Measurements from ENCODE around the gene TAOK3.
A peak's percentile ranks its signal among the peaks of the same experiment; 100 is the strongest.

TAOK3 gene

DNA sequence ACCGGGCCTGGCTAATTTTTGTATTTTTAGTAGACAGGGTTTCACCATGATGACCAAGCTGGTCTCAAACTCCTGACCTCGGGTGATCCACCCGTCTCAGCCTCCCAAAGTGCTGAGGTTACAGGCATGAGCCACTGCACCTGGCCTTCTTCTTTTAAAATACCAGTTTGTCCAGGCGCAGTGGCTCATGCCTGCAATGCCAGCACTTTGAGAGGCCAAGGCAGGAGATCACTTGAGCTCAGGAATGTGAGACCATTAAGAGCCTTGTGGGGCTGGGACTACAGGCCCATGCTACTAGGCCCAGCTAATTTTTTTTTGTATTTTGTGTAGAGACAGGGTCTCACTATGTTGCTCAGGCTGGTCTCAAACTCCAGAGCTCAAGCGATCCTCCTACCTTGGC lies 244.8 kb downstream of the TAOK3 start:
- no peak for DNase-seq

DNA sequence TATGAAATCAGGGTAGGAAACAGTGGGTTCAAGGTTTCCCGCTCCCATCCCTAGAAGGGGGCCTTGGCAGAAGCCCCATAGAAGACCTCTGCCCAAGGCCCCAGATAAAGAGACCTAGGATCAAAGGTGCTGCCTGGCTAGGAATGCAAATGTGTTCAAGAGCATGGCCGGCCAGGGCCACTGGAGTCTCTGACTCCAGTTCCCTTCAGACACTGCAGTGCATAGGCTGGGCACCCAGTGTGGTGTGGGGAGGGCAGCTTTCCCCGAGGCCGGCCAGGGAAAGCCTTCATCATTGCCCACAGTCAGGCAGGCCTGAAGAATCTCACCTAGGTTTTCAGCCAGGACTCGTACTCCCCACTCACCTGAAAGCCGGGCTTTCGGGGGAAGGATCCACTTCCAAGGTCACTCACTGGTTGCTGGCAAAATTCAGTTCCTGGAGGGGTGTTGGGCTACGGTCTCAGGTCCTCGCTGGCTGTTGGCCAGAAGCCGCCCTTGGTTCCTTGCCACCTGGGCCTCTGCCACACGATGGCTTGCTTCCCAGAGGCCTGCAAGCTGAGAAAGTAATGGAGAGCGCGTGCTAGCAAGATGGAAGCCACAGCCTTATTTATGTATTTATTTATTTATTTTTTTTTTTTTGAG lies 246.5 kb downstream of the TAOK3 start:
- DNase-seq: no peak

DNA sequence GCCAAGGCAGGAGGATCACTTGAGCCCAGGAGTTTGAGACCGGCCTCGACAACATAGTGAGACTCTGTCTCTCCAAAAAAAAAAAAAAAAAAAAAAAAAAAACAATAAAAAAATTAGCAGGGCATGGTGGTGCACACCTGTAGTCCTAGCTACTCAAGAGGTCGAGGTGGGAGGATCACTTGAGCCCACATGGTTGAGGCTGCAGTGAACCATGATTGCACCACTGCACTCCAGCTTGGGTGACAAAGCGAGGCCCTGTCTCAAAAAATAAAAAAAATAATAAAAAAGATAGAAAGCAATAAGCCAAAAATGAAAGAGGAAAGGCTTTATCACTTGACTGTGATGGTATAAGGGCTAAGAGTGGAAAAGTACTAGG lies 247.0 kb downstream of the TAOK3 start:
- DNase-seq: no peak

GRCh38 chr12:118124333-118124874 lies 248.3 kb downstream of the TAOK3 start:
- no peak for DNase-seq

DNA sequence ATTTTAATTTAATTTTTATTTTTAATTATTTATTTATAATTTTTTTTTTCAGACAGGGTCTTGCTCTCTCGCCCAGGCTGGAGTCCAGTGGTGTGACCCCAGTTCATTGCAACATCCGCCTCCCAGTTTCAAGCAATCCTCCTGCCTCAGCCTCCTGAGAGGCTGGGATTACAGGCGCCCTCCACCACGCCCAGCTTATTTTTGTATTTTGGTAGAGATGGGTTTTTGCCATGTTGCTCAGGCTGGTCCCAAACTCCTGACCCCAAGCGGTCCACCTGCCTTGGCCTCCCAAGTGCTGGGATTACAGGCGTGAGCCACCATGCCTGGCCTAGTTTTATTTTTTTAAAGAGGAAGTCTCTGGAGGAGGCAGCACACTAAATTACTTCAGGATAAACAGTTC lies 250.4 kb downstream of the TAOK3 start:
- DNase-seq: no peak

GRCh38 chr12:118120579-118121363 lies 251.9 kb downstream of the TAOK3 start:
- peak; percentile 63 for DNase-seq

- no peak for DNase-seq
These were observed 253.2 kb downstream of the TAOK3 start for GRCh38 chr12:118119449-118119879.

GRCh38 chr12:118109088-118109487 lies 263.6 kb downstream of the TAOK3 start:
- no peak for DNase-seq

DNA sequence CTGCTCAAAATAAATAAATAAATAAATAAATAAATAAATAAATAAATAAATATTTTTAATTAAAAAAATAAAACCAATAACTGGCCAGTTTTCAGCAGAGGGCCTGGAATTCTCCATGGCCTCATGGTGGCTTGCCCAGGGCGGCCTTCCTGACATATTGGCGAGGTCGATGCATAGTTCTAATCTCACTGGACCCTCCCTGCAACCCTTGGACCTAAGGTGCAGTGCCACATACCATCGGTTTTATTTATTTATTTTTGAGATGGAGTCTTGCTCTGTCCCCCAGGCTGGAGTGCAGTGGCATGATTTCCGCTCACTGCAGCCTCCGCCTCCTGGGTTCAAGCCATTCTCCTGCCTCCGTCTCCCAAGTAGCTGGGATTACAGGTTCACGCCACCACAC lies 265.0 kb downstream of the TAOK3 start:
- DNase-seq: no peak

- no peak for DNase-seq
These were observed 265.7 kb downstream of the TAOK3 start for GRCh38 chr12:118107011-118107410.

DNA sequence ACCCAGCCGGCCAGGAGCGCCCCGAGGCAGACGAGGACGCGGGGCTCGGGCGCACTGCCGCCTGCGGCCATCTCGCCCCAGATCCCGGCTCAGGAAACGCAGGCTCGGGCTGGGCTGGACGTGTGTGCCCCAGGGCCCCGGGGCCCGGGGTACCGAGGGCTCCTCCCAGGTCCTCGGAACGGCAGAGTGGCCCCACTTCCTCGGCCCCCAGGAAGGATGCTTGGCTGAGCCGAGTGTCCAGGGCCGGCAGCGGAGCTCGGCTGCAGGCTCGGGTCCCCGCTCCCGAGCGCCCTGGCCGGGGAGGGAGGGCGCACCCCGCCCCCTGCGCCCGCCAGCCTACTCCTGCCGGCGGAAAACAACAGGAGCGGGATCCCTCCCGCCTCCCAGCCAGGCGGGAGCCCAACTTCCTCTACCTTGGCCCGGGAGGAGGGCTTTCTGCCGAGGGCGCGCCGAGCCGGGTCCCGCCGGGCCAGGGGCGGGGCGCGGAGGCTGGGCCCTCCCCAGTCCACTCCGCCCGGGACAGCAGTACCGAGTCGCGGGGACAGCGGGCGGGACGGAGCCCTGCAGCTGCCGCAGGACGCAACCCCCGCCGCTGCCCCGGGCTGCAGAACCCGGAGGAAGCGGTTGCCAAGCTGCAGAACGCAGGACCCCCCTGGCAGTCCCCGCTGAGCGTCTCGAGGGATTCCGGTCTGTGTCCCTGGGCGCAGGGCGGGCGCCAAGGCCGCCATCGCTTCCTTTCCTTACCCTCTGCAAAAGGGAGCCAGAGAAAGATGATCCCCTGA lies 268.9 kb downstream of the TAOK3 start, which contains the start of gene VSIG10:
Gene VSIG10, minus strand, starts transcription at position 411 of the 782 bp plus-strand sequence. Its CDS starts 340 bp downstream, at position 71.
- DNase-seq: peak; percentile 50

DNA sequence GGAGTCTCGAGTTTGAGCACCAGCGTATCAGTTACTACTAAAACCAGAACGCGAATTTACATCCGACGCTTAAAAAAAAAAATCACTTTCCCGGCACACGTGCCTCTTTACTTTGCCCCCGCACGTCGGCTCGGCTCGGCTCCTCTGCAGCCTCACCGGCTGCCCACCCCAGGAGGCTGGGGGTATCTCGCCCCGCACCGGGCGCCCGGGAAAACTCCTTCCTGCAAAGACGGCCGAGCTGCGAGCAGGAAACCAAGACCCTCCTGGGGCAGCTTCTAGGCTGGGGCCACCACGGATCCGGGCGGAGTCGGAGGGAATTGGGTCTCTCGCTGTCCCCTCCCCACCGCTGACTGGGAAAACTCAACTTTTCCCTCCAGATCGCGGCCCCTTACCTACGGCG lies 269.5 kb downstream of the TAOK3 start:
- DNase-seq: no peak

DNA sequence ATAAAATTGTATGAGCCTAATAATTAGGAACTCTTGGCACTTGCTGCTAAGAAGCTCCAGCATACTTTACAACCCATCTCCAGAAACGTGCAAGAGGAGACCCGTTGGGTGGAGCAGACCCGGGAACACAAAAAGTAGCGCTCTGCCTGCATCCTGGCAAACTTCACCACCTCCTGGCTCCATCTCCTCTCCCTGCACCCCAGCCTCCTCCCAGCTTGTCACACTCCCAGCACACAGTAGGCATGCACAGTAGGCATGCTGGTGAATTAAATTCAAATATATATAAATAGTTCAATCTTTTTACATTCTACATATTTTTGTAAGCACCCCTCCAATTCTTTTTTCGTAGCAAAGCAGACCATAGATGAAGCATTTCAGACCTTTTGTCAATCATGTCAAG lies 270.1 kb downstream of the TAOK3 start:
- DNase-seq: no peak

DNA sequence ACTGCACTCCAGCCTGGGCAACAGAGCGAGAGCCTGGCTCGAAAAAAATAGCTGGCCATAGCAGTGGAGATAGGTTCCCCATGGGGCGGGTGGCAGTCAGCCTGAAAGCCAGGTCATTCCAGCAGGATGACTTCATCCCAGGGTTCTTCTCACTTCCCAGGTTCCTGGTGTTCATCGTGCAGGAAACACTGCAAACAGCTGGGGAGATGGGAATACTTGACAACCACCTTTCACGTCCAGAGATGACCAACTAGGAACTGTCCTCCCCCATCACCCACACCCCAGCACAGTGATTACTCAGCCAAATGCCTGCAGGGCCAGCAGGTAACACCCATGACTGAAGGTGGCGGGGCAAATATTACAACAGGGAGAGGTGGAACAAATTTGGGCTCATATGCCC lies 270.6 kb downstream of the TAOK3 start:
- DNase-seq: no peak

- no peak for DNase-seq
These were observed 271.7 kb downstream of the TAOK3 start for GRCh38 chr12:118101051-118101450.
